ENCODE results near the gene ATG7. TPM values are rescaled to one million over a fixed set of nuclear protein-coding genes. Genes with fewer than 3 reads are reported as not detected.
"Not testable (repeated sequence)": the region's sequence is repeated elsewhere in the genome, so short reads cannot be mapped to it uniquely, and the experiment has no call there.

ATG7 gene
- total RNA-seq, 2 experiments from 2014 or later = 31.0 to 33.1 TPM

GRCh38 chr3:11444404-11444803, 172.2 kb downstream of the ATG7 start:
- TF ChIP-seq CTCF (IDR thresholded peaks at IDR 0.05) = no peak
- H3K9me3 Mint-ChIP-seq = peaks cover 2% of the 10 kb centered on the region
- intact Hi-C loops (cut with micrococcal nuclease) = no loop called here
- H3K4me1 Mint-ChIP-seq (ENCODE audit: low read depth) = no peaks in the 10 kb centered on the region
- H3K4me3 Mint-ChIP-seq = no peak overlapping the region
- ATAC-seq = no peak
- DNase-seq = no peak
- CTCF ChIA-PET = no interaction called here
- H3K36me3 Mint-ChIP-seq (ENCODE audit: low read depth) = peaks cover 25% of the 10 kb centered on the region
- no peaks in the 10 kb centered on the region for H3K27me3 Mint-ChIP-seq
- H3K27ac Mint-ChIP-seq = no peak overlapping the region
- POLR2A ChIA-PET = no interaction called here

- peaks cover 21% of the 10 kb centered on the region for H3K36me3 Mint-ChIP-seq (ENCODE audit: low read depth)
- intact Hi-C loops (cut with micrococcal nuclease); H3K27ac Mint-ChIP-seq; ATAC-seq; CTCF ChIA-PET; H3K27me3 Mint-ChIP-seq; POLR2A ChIA-PET; H3K4me3 Mint-ChIP-seq; DNase-seq; H3K9me3 Mint-ChIP-seq; H3K4me1 Mint-ChIP-seq (ENCODE audit: low read depth): not testable (repeated sequence)
These were observed 173.0 kb downstream of the ATG7 start for GRCh38 chr3:11445193-11445592.

- Mint-ChIP-seq H3K9me3 (peaks cover 2% of the 10 kb centered on the region), H3K36me3 (ENCODE audit: low read depth) (peaks cover 21% of the 10 kb centered on the region), H3K4me1 (ENCODE audit: low read depth) (no peaks in the 10 kb centered on the region), H3K27ac (no peak overlapping the region), H3K27me3 (no peaks in the 10 kb centered on the region), H3K4me3 (no peak overlapping the region)
- ChIA-PET CTCF (no interaction called here), POLR2A (no interaction called here)
- ATAC-seq = no peak
- DNase-seq = no peak
- no peak for TF ChIP-seq CTCF (IDR thresholded peaks at IDR 0.05)
- intact Hi-C loops (cut with micrococcal nuclease) = no loop called here
These were observed 173.7 kb downstream of the ATG7 start for GRCh38 chr3:11445883-11446282.

GRCh38 chr3:11447584-11448200, 175.5 kb downstream of the ATG7 start:
- DNase-seq (no peak), ATAC-seq (no peak)
- peaks cover 2% of the 10 kb centered on the region for H3K9me3 Mint-ChIP-seq
- no peak overlapping the region for H3K27ac Mint-ChIP-seq
- no peaks in the 10 kb centered on the region for H3K27me3 Mint-ChIP-seq
- no peak for TF ChIP-seq CTCF (IDR thresholded peaks at IDR 0.05)
- POLR2A ChIA-PET = no interaction called here
- no peaks in the 10 kb centered on the region for H3K4me1 Mint-ChIP-seq (ENCODE audit: low read depth)
- CTCF ChIA-PET = no interaction called here
- H3K4me3 Mint-ChIP-seq = no peak overlapping the region
- peaks cover 21% of the 10 kb centered on the region for H3K36me3 Mint-ChIP-seq (ENCODE audit: low read depth)
- intact Hi-C loops (cut with micrococcal nuclease) = no loop called here

- no peak overlapping the region for H3K4me3 Mint-ChIP-seq
- H3K36me3 Mint-ChIP-seq (ENCODE audit: low read depth) = peaks cover 12% of the 10 kb centered on the region
- ChIA-PET POLR2A (no interaction called here), CTCF (no interaction called here)
- no peak for DNase-seq
- H3K9me3 Mint-ChIP-seq = no peaks in the 10 kb centered on the region
- no peak overlapping the region for H3K27ac Mint-ChIP-seq
- TF ChIP-seq CTCF (IDR thresholded peaks at IDR 0.05) = no peak
- H3K4me1 Mint-ChIP-seq (ENCODE audit: low read depth) = peaks cover 4% of the 10 kb centered on the region
- ATAC-seq = no peak
- H3K27me3 Mint-ChIP-seq = no peaks in the 10 kb centered on the region
- intact Hi-C loops (cut with micrococcal nuclease) = no loop called here
These were observed 177.8 kb downstream of the ATG7 start for GRCh38 chr3:11450015-11450414.

GRCh38 chr3:11452312-11452711, 180.1 kb downstream of the ATG7 start:
- ATAC-seq (no peak), DNase-seq (no peak)
- no peak overlapping the region for H3K27ac Mint-ChIP-seq
- H3K4me1 Mint-ChIP-seq (ENCODE audit: low read depth) = peaks cover 4% of the 10 kb centered on the region
- peaks cover 6% of the 10 kb centered on the region for H3K36me3 Mint-ChIP-seq (ENCODE audit: low read depth)
- no peaks in the 10 kb centered on the region for H3K27me3 Mint-ChIP-seq
- CTCF ChIA-PET = no interaction called here
- H3K9me3 Mint-ChIP-seq = no peaks in the 10 kb centered on the region
- intact Hi-C loops (cut with micrococcal nuclease) = no loop called here
- no peak for TF ChIP-seq CTCF (IDR thresholded peaks at IDR 0.05)
- no peak overlapping the region for H3K4me3 Mint-ChIP-seq
- POLR2A ChIA-PET = no interaction called here
